AML-193 (cell line): Measurements from ENCODE around the gene SLFN5.
A peak's percentile ranks its signal among the peaks of the same experiment; 100 is the strongest.
"Not testable (repeated sequence)": the region's sequence is repeated elsewhere in the genome, so short reads cannot be mapped to it uniquely, and the experiment has no call there.

Experiments used
- DNase-seq, 2 experiments: peaks; one replicate each; lab custom pipeline; 2025; lab: John Stamatoyannopoulos, UW

SLFN5 gene

GRCh38 chr17:35242158-35242804 is 591 bp upstream of the SLFN5 start:
- peak; percentile 44 to 48 for DNase-seq

- no peak for DNase-seq
These were observed 879 bp downstream of the SLFN5 start for GRCh38 chr17:35243561-35244340.

- DNase-seq: no peak
These were observed 1.7 kb downstream of the SLFN5 start for GRCh38 chr17:35244341-35245195.

GRCh38 chr17:35245196-35245486 is 2.3 kb downstream of the SLFN5 start:
- DNase-seq: no peak

GRCh38 chr17:35252651-35253050 is 9.8 kb downstream of the SLFN5 start:
- DNase-seq: no peak

- peak; percentile 80 to 82 for DNase-seq
These were observed 11.4 kb downstream of the SLFN5 start for GRCh38 chr17:35254107-35254773.

GRCh38 chr17:35255316-35255715 is 12.4 kb downstream of the SLFN5 start:
- no peak for DNase-seq

GRCh38 chr17:35256629-35257028 is 13.8 kb downstream of the SLFN5 start:
- DNase-seq: no peak

GRCh38 chr17:35257208-35257659 is 14.4 kb downstream of the SLFN5 start:
- DNase-seq: no peak

GRCh38 chr17:35259001-35259400 is 16.1 kb downstream of the SLFN5 start:
- no peak for DNase-seq

GRCh38 chr17:35265071-35265470 is 22.2 kb downstream of the SLFN5 start:
- DNase-seq: no peak

GRCh38 chr17:35265566-35266141 is 22.8 kb downstream of the SLFN5 start:
- no peak for DNase-seq

GRCh38 chr17:35274167-35275066 is 31.5 kb downstream of the SLFN5 start:
- not testable (repeated sequence) for DNase-seq

- DNase-seq: not testable (repeated sequence)
These were observed 35.6 kb downstream of the SLFN5 start for GRCh38 chr17:35278454-35278853.

GRCh38 chr17:35278876-35279275 is 36.0 kb downstream of the SLFN5 start:
- DNase-seq: not testable (repeated sequence)

- no peak for DNase-seq
These were observed 40.9 kb downstream of the SLFN5 start for GRCh38 chr17:35283767-35284166.

- no peak for DNase-seq
These were observed 42.1 kb downstream of the SLFN5 start for GRCh38 chr17:35284955-35285354.

- DNase-seq: no peak
These were observed 43.4 kb downstream of the SLFN5 start for GRCh38 chr17:35286120-35286781.

- no peak for DNase-seq
These were observed 44.5 kb downstream of the SLFN5 start for GRCh38 chr17:35287286-35287811.

GRCh38 chr17:35289222-35289621 is 46.4 kb downstream of the SLFN5 start:
- no peak for DNase-seq
